GM18507 (cell line): Measurements from ENCODE around the gene MAP4K4.
"Not testable (repeated sequence)": the region's sequence is repeated elsewhere in the genome, so short reads cannot be mapped to it uniquely, and the experiment has no call there.

Experiments
- DNase-seq: peaks from one replicate; pipeline ENCODE4 v3.0.0; 2011; ENCODE audit warnings: low read depth; ENCODE audit not compliant: insufficient read length; ENCODE audit errors: extremely low spot score
- FAIRE-seq: peaks from 2 replicates; lab custom pipeline; 2011; peaks lifted over from hg19 to GRCh38; lab: Jason Lieb, UNC

Gene MAP4K4

DNA sequence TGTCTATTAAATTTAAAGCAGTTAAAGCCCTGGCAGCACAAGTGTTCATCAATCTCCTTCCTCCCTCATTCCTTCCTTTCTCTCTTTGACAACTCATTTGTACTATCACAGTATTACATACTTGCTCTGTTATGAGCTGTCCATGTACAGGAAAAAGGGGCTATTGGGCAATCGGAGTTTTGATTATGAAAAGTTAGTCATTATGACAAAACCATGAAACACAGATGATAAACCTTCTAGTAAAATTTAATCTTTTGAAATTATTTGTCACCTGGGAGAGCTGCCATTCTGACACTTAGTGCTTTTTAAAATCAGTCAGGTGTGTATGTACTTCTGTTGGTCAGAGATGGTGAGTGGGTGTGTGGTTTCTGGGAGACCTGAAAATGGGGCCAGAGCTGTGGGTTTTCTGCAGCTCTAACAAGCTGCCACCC lies 39.4 kb downstream of the MAP4K4 start:
- DNase-seq (no peak), FAIRE-seq (no peak)

DNA sequence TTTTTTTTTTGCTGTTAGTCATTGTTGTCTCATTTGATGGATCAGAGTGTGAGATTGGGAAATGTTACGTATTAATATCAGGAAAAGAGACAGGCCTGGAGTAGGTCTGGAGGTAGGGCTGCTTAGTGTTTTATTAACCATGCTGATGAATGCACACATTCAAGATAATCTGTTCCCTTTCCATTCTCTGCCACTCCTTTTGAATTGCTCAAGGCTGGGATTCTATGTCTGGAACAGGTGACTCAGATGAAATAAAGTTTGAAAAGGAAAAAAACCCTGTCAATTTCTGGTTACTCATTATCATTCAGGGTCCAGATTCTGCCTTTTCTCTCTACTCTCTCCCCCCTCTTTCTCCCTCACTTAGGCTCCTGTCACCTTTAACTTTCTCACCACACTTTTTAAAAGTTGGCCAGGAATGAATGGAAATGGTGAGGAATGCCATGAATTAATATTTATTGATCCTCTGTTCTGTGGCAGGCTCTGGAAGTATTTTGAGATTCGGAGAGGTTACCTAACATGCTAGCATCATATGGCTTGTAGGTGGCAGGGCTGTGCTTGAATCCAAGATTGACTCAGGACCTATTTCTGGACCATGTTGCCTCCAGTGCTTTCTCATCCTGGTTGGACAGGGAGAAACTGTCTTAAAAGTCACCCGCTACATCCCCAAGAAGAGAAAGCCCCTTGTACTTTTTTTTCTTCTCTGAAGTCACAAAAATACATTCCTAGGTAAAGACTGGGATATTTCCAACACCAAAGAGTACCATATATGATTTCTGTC lies 40.2 kb downstream of the MAP4K4 start:
- DNase-seq = no peak
- FAIRE-seq = no peak

DNA sequence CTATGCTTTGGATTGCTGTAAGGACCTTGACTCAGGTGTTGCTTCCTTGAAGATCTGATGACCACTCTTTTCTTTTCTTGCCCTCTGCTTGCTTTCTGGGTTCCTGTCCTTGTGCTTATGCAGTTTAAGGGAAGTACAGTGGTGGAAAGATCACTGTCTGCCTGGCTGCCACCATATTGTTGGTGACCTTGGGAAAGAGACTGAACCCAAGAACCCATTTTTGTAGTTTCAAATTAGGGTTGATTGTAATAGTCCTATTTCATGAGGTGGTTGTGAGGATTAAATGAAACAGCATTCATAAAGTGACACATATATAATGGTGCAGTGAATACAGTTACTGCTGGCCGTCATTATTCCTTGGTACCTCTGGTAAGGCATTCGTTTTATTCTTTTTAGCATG lies 41.1 kb downstream of the MAP4K4 start:
- DNase-seq (no peak), FAIRE-seq (no peak)

DNA sequence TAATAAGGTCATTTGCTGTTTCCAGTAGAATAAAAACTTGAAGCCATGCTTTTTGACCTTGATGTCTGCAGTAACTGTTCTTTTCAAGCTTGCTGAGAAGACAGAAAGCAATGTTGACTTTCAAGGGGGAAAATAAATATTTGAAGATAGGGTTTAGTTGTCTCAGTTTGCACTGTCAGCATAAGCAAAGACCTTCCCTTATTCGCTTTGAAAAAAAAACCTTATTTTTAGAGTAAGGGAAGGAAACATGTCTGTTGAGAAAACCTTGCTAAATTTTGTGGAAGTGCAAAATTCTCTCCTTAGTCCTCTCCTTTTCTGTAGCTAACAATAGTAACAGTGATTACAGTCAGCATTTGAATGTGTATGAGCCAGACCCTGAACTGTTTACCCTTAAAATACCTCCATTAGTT lies 43.1 kb downstream of the MAP4K4 start:
- DNase-seq = no peak
- FAIRE-seq = no peak

DNA sequence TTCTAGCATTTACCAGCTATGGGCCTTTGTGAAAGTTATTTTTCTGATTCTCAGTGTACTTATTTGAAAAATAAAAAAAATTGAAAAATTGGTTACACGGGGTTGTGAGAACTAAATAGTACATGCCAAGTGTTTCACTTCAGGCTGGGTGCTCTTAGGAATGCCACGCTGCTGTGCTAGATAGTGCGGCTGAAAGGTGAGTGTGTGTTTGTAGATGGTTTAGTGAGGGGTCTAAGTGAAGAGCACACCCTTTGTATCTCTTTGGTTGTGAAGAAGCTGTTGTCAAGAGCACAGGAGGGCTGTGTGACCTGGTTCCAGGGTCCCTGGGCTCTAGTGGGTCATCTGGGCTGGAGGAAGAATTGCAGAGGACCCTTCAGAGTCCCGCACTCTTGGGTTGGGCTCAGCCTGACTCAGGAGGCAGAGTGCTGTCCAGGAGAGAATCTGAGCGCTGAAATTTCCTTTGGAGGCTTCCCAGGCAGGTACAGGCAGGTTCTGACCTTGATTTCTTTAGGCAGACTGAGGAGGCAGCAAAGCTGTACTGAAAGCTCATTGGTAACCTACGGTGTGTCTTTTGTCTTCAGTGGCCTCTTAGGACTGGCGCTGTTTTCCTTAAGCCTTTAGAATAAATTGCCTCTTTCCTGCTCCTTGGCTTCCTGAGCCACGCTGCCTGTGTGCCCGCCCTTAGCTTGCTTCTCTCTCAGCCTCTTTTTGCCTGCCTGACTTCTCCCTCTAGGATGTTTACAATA lies 44.4 kb downstream of the MAP4K4 start:
- FAIRE-seq = no peak

DNA sequence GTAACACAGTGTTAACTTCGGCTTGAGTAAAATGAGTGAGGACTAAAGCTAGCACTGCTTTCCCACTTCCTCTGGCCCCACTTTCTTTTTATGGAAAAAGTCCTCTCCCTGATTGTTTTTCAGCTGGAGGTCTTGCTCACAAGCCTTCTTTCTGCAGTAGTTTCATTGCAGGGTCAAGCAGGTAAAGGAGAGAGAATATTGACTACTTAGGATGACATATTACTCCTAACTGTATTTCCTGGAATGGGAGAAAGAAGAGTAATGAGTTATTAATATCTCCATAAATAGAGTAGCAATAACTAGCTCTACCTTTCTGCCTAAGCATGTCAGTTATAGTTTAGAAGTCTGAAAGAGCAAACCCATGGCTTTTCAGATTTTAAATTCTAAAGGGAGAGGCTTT lies 45.0 kb downstream of the MAP4K4 start:
- DNase-seq (no peak), FAIRE-seq (no peak)

More for the DNA sequence above, 44.4 kb downstream of the MAP4K4 start:
- no peak for DNase-seq

DNA sequence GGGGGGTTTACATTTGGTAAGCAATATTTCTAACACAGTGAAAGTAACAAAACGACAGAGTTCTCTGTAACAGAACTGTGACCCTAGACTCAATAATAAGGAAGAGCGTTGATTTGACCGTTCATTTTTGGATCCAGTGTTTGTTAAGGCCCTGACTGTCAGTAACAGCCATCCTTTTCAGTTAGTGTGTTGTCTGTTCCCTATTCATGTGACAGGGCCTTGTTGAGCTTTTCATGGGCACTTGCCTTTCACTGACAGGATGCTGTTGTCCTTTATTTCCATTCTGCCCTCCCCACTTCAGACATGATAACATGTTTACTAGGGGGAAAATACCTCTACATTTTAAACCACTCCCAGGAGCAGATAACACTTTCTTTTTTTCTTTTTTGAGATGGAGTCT lies 45.8 kb downstream of the MAP4K4 start:
- DNase-seq (no peak), FAIRE-seq (no peak)

DNA sequence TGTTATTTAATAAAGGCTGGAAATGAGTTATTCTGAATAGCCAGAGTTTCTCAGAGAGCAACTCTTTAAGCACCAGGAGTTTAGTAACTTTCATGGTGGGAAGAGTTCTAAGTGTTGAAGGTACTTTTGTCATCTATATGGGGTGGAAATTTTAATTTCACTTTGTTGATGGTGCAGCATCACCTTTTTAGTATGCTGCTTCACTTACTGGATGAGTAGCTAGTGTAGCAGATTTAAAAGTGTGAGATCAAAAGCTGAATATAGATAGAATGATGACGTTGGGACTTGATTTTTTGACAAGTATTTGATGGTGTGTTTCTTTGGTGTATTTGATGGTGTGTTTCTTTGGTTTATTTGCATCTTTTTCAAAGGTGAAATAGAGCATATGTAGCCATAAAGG lies 47.3 kb downstream of the MAP4K4 start:
- no peak for DNase-seq
- FAIRE-seq = no peak

DNA sequence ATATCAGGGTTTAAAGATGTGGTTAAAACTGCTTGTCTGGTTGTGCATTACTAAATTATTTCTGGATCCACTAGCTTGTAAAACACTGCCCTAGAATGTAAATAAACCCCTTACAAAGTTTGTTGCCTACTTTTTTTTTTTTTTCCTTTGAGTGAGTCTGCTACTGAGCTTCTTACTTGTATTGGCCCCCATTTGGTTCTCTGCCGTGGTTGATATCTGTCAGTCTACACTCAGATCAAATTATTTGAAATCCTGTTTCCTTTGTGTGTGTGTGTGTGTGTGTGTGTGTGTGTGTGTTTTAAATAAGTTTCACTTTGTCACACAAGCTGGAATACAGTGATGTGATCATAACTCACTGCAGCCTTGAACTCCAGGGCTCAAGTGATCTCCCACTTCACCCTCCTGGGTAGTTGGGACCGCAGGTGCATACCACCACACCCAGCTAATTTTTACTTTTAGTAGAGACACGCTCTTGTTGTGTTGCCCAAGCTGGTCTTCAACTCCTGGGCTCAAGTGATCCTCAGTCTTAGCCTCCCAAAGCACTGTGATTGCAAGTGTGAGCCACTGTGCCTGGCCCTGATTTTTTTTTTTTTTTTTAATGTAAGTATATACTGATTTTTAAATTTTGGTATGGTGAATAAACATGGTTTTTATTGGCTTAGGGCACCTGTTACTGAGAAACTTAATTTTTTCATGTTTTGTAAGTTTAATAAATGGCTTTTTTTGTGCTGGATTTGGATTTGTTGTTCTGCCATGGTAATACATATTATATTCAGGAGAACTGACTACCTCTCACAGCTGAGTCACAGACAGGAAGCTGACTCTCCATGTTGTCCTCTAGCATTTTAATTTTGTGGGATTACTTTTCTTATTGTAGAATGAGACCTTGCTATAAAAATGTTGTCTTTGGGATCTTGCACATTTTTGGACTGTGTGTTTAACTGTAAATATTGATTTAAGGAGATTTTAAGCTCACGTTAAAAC lies 48.5 kb downstream of the MAP4K4 start:
- no peak for FAIRE-seq
- DNase-seq = no peak

DNA sequence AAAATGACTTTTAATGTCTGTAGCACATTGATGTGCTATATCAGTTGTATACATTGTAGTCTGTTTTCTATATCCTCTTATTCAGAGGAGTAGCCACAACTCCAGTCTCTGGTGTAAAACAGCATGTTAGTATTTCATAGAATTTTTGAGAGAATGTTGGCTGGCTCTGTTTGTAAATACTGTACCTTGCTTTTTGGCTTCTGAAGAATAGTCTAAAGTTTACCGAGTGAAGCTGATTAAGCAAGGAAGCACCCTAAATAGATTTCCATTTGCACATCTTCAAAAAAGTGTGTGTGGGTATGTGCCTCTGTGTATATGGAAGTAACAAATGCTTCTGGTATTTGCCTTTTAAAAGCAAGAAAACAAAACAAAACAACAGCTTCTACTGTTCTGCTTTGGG lies 50.5 kb downstream of the MAP4K4 start:
- FAIRE-seq (no peak), DNase-seq (no peak)

DNA sequence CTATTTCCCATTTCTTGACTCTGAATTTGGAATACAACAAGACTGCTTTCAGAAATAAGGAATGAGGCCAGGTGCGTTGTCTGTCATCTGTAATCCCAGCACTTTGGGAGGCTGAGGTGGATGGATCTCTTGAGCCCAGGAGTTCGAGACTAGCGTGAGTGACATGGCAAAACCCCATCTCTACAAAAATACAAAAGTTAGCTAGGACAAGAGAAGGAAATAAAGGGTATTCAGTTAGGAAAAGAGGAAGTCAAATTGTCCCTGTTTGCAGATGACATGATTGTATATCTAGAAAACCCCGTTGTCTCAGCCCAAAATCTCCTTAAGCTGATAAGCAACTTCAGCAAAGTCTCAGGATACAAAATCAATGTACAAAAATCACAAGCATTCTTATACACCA lies 51.0 kb downstream of the MAP4K4 start:
- FAIRE-seq, DNase-seq: not testable (repeated sequence)

DNA sequence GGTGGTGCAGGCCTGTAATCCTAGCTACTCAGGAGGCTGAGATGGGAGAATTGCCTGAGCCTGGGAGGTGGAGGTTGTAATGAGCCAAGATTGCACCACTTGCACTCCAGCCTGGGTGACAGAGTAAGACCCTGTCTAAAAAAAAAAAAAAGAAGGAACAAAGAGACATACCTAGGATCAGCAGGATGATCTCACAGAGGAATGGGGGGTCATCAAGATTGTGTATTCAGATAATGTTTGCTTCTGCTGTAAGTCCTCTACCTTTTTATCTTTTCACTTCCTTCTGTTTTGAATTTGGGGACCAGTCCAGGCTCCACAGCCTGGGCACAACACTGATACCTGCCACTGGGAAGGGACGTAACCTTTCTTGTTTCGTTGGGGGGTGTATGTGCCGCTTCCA lies 53.2 kb downstream of the MAP4K4 start:
- FAIRE-seq (no peak), DNase-seq (no peak)

DNA sequence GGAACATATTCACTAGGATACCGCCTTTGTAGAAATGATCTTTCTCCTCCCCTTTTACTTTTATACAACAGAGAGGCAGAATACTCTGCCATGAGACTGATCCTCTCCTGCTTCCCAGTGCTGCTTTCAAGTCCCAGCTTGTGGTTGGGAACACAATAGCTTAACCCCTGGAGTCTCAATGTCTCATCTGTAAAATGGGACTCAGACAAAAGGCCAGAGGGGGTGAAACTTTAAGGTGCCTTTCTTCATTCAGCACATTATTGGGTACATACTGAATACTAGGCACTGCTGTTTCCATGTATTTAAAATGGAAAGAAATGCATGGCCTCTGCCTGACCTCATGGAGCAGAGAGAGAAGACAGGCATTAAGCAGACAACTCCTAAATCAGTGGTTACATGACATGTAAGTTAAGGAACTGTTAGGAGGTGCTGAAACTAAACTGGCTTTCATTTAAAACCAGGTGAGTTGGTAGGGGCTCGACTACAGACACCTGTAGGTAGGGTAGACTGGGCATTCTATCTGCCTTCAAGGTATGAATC lies 53.8 kb downstream of the MAP4K4 start:
- DNase-seq (no peak), FAIRE-seq (no peak)

DNA sequence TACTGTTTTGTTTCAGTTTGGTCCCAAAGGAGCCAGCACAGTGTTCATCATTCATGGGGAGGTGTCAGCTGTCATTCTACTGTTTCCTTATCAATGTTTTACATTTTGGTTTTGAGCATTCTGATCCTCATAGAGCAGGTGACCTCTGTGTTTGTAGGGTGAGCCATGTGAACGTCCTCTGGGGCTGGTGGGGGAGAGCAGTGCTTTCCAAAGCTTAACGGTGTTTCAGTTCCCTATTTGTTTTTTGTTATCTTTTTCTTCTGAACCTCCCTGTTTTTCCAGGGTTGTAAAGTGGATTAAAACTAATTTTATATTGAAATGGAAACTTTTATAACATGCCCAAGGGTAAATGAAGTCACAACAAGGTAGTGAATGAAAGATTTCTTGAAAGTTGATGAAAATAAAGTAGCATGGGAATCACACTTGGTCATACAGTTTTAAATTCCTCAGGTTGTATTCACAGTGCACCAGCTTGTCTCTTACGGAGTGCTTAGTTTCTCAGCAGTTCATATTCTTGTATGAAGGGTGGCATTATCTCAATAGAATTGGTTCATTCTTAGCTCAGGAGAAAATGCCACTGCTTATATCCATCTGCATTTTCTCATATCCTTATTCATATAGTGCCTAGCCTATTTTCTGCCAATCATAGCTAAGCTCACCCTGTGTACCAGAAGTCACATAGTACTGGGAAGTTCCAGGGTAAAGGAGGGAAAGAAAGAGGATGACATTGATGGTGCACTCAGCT lies 54.5 kb downstream of the MAP4K4 start:
- DNase-seq = peak; percentile 38

DNA sequence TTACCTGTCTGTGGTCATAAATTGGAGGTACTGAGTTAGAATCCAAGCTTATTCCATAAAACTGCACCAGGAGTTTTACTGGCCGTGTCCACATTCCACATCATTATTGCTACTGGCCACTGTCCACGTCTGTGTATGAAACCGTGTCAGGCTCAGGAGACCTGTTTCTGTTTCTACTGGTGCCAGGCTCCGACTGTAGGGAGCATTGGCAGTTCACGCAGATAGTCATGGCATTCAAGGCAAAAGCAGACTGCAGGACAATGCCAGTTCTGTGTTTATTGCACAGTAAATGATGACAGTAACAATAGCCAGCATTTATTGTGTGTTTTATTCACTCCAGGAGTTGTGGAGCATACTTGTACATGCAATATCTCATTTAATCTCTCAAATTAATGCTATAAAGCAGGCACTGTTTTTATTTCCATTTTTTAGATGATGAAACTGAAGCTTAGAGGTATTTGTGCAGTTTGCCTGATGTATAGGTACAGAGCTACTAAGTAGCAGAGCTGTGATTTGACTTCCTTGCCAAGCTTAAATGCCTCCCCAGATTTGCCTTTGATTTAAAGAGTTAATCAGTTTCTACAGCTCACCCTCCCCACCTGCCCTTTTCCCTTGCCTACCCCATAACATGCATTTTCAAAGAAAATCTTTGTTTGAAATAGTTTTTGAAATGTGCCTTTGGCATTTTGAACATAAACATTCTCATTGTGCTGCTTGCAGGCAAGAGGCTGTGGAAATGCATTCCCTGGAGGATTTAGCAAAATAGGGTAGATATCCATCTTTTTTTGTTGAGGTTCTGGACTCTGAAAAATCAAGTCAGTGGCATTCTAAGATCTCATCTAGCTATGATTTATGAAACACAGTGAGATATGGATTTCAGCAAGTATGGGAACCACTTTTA lies 55.5 kb downstream of the MAP4K4 start:
- FAIRE-seq (no peak), DNase-seq (no peak)

More for the DNA sequence above, 54.5 kb downstream of the MAP4K4 start:
- FAIRE-seq = peak; percentile 78

DNA sequence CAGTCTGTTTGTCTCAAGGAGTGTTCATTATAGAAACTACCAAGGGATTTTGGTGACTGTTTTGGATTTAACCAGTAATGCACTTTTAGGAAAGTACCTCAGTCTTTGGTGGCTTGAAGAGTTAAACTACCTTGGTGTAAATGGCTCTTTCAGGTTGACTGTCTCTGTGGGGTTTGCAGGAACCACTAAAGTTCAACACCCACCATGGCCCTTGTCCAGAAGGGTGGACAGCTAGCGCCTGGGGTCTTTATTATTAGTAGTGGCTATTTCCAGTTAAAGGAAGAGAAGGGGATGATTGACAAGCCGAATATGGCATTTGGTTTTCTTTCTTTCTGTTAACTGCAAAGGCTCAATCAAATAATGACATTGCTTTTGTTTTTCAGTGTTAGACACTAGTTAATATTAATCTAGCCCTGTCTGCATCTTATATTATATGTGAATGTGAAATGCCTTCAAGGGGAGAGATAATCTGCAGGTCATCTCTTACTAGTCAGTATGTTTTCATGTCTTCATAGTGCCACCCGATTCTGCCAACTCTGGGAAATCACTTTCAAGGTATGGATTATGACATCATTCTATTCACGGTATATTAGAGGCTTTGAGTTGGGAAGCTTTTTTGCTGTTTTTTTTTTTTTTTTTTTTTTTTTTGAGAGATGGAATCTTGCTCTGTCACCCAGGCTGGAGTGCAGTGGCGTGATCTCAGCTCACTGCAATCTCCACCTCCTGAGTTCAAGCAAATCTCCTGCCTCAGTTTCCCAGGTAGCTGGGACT lies 56.4 kb downstream of the MAP4K4 start:
- DNase-seq (no peak), FAIRE-seq (peak; percentile 47)

DNA sequence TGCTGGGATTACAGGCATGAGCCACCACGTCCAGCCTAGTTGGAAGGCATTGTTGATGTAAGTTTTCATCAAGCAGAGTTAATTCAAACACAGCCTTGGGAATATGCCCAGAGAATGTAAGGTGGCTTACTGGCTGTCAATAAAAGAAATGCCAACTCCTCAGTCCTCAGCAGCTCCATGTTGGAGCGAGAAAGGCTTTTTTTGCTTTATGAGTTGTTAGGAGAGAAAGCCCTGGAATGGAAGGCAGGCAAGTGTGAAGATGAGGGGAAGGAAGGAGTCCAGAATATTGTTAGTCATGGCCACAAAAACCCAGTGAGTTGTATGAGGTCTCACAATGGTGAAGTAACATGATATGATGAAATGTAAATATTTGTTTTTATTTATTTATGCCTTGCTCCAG lies 57.1 kb downstream of the MAP4K4 start:
- FAIRE-seq = no peak
- DNase-seq = no peak
